GM19372 (cell line): ENCODE measurements around the gene NLGN3.
A peak's percentile ranks its signal among the peaks of the same experiment; 100 is the strongest.

ENCODE experiments used
- ATAC-seq: cut with Tn5 transposase; IDR thresholded peaks from one replicate; pipeline ENCODE4 v1.9.1; 2021; ENCODE audit warnings: mild to moderate bottlenecking, low read depth, moderate library complexity; ENCODE audit not compliant: unreplicated experiment

The NLGN3 gene

DNA sequence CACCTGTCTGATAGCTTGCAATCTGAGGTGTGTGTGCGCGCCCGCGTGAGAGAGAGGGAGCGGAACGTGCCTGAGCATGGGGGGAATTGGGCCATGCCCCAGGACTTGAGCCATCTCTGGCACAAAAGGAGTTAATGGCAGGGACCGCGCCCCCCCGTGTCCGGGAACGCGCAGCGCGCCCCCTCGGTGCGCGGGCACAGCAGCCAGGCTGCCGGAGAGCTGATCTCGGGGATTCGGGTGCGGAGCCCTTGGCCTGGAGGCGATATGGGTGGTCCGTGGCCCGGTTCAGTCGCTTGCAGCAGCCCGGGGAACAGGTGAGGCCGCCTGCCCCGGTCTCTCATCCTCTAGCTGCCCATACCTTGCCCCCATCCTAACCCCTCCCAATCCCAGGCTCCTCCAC is at the start of gene NLGN3:
NLGN3 (plus strand) TSS at position 191 of the 400 bp plus-strand sequence. CDS start 2,909 bp downstream, outside the sequence.
- ATAC-seq, result no peak

- ATAC-seq, result no peak
Measured at GRCh38 chrX:71095033-71095432, 49.6 kb upstream of the NLGN3 start.

- peak; percentile 93 for ATAC-seq
Measured at GRCh38 chrX:71095555-71095980, 49.1 kb upstream of the NLGN3 start, which contains the start of gene FOXO4. Gene FOXO4, plus strand, starts transcription at chrX:71095851. Its CDS starts 678 bp downstream, at chrX:71096529.

DNA sequence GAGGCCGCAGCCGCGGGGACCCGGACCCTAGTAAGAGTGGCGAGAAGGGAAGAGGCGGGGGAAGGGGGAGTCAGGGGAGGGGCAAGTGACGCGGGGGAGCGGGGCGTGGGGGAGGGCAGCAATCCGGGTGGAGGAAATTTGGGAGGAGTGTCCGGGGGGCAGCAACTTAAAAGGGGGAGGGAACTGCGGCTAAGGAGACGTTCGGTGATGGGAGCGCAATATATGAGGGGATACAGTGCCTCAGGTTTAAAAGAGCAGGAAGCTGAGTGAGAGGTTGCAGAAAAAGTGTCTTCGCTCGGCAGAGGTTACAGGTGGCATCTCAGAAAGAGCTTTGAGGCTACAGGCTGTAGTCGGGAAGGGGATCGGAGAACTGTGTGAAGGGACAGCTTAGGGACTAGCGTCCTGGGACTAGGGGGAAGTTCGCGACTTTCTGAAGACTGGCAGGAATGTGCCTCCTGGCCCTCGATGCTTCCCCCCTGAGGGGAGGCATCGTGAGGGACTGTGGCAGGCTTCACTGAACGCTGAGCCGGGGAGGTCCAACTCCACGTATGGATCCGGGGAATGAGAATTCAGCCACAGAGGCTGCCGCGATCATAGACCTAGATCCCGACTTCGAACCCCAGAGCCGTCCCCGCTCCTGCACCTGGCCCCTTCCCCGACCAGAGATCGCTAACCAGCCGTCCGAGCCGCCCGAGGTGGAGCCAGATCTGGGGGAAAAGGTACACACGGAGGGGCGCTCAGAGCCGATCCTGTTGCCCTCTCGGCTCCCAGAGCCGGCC is 48.5 kb upstream of the NLGN3 start:
- peak; percentile 9 for ATAC-seq

GRCh38 chrX:71096760-71097032 is 47.9 kb upstream of the NLGN3 start:
- no peak for ATAC-seq

DNA sequence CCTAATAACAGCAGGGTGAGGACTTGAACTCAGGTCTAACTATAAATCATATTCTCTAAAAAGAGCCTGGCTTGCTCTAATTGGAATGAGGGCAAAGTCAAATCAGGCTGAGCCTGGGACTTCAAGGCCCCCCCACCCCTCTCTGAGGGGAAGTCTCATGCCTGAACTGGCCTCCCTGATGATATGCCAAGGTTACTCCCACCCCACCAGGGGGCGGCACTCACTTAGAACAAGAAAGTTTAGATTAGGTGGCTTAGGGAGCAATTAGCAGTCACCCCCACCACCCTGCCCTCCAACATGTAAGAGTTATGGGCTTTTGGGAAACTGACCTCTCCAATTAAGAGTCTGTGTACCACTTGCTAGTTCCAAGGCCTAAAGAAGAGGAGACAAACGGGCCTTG is 46.3 kb upstream of the NLGN3 start:
- ATAC-seq, result no peak

- no peak for ATAC-seq
Measured at GRCh38 chrX:71098951-71099506, 45.6 kb upstream of the NLGN3 start.

- ATAC-seq, result no peak
Measured at GRCh38 chrX:71099736-71100135, 44.9 kb upstream of the NLGN3 start.

- no peak for ATAC-seq
Measured at GRCh38 chrX:71100581-71101505, 43.8 kb upstream of the NLGN3 start.

DNA sequence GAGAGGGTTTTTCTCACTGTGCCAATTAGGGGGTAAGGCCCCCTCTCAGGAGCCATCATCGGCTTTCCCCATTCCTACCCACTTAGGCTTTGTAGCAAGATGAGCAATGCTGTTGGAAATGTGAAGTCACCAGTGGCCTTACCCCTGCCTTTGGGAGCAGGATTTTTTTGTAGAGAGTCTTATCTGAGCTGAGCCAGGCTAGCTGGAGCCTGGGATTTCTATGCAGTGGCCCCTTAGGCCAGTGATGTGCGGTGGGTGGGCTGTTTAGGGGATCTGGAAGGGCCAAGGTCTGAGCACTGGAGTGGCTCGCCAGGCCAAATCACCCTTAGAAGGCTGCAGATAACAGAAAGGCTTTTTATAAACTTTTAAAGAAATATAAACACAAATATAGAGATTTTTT is 42.3 kb upstream of the NLGN3 start:
- no peak for ATAC-seq

GRCh38 chrX:71103110-71103983 is 41.3 kb upstream of the NLGN3 start:
- no peak for ATAC-seq

DNA sequence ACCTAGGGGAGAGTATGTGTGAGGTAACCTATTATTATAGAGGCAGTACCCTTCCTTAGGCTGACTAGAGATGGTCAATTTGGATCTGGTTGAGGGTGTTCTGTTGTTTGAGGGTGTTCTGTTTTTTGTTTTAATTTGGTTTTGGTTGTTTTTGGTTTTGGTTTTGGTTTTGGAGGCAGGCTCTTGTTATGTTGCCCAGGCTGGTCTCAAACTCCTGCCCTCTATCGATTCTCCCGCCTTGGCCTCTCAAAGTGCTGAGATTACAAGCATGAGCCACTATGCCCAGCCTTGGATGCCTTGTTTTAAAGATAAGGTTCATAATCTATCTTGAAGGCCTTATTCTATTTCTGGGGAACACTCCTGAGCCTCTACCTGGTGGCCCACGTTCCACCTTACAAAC is 39.0 kb upstream of the NLGN3 start:
- no peak for ATAC-seq

DNA sequence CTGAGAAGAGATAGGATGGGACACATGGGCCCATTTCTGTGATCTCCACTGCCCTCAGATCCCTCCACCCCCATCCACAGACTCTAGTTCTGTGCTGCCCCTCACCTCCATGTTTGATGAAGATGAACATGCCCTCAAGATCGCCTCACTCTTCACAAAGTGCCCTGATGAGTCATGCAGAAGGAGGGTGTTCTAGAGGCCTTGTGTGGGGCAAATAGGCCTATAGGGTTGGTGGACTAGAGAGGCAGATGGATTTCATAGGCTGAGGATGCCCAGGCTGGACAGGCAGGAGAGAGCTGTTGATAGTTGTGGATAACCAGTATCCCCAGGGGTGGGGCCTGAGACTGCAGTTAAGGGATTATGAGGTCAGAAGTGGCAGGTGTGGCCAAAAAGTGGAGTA is 38.2 kb upstream of the NLGN3 start, which contains the start of gene CXorf65:
CXorf65 (minus strand) TSS at position 314 of the 400 bp plus-strand sequence; CDS start at position 130, 184 bp downstream.
- ATAC-seq, result no peak

GRCh38 chrX:71107245-71107644 is 37.4 kb upstream of the NLGN3 start:
- no peak for ATAC-seq

DNA sequence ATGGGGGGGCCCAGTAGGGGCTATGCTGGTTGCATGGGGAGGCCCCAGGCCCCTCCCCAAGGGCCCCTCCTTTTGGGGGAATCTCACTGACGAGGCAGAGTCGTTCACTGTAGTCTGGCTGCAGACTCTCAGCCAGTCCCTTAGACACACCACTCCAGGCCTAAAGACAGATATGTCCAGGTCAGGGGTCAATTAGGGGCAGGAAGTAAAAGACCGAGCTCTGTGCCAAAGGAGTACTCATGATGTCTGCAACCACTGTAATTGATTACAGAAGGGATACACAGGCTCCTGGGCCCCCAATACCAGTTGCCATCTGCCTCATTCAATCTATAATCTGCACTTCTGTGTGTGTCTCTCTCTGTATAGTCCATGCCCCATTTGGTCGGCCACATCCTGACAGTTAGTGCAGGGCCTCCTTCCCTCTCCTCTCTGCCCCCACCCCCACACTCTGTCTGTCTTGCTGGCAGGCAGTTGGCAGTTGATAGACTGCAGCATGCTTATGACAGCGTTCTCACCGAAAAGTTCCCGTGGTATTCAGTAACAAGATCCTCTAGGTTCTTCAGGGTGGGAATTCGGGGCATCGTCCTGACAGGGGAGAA is 36.8 kb upstream of the NLGN3 start:
- no peak for ATAC-seq

GRCh38 chrX:71109051-71109450 is 35.6 kb upstream of the NLGN3 start:
- no peak for ATAC-seq

DNA sequence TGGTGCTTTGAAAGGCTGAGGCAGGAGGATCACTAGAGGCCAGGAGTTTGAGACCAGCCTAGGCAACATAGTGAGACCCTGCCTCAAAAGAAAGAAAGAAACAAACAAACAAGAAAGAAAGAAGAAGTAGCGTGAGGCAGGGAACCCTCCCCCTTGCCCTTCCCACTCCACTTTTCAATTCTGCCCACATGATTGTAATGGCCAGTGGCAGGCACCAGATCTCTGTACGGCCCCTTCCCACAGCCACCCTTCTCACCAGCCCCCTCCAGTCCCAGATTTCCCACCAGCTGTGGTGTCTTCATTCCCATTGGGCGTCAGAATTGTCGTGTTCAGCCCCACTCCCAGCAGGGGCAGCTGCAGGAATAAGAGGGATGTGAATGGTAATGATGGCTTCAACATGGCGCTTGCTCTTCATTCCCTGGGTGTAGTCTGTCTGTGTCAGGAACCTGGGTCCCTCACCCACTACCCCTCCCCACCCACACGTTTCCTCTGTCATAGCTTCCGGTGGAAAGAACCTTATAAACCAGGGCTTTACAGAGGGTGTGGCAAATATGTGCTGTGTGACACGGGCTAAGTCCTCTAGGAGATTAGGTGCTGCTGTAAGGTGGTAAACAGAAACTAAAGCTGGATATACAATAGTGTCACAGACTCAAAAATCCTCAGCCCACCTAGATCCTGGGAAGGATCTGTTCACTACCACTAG is 33.3 kb upstream of the NLGN3 start, which contains the start of gene IL2RG:
IL2RG (minus strand) TSS at position 437 of the 703 bp plus-strand sequence; CDS start at position 399, 38 bp downstream.
- ATAC-seq, result peak; percentile 72

DNA sequence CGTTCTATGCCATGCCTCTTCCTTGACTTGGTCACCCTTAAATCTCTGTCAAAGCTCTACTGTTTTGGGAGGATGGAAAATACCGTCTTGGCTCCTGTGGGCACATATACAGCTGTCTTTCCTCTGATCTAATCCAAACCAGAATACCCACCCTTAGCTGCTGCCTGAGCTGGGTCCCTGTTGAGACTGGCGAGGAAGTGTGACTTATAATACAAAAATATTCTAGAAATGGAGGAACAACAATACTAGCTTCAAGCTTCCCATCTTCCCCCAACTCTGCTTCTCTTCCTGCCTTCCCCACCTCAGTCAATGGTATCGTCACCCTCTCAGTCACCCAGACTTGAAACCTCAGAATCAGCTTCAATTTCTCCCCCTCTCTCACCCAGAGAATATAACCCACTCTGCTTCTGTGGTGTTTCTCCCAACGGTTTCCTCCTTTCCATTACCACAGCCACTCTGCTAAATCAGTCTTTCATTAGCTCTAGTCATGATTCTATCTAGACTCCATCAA is 32.7 kb upstream of the NLGN3 start:
- peak; percentile 18 for ATAC-seq

GRCh38 chrX:71117358-71117757 is 27.3 kb upstream of the NLGN3 start:
- ATAC-seq, result no peak
